GM19395 (cell line): Measurements from ENCODE around the gene TMEM151A.
"Not testable (repeated sequence)": the region's sequence is repeated elsewhere in the genome, so short reads cannot be mapped to it uniquely, and the experiment has no call there.

Experiments used
- ATAC-seq: cut with Tn5 transposase; IDR thresholded peaks from one replicate; pipeline ENCODE4 v1.9.1; 2021; ENCODE audit warnings: mild to moderate bottlenecking, moderate library complexity; ENCODE audit not compliant: unreplicated experiment

Gene TMEM151A

GRCh38 chr11:66297610-66298009, 5.9 kb downstream of the TMEM151A start:
- ATAC-seq, result no peak

- no peak for ATAC-seq
Measured at GRCh38 chr11:66299186-66299585, 7.5 kb downstream of the TMEM151A start.

GRCh38 chr11:66302656-66303055, 11.0 kb downstream of the TMEM151A start:
- no peak for ATAC-seq

GRCh38 chr11:66309475-66309874, 17.8 kb downstream of the TMEM151A start:
- no peak for ATAC-seq

GRCh38 chr11:66310324-66310723, 18.6 kb downstream of the TMEM151A start:
- ATAC-seq, result no peak

GRCh38 chr11:66310803-66311440, 19.2 kb downstream of the TMEM151A start:
- ATAC-seq, result not testable (repeated sequence)

GRCh38 chr11:66311470-66311964, 19.8 kb downstream of the TMEM151A start:
- no peak for ATAC-seq

GRCh38 chr11:66311965-66312548, 20.4 kb downstream of the TMEM151A start:
- ATAC-seq, result peak; percentile 68

- ATAC-seq, result peak; percentile 45
Measured at GRCh38 chr11:66312549-66313320, 21.0 kb downstream of the TMEM151A start.

GRCh38 chr11:66313321-66314185, 21.9 kb downstream of the TMEM151A start:
- no peak for ATAC-seq

GRCh38 chr11:66314186-66314501, 22.4 kb downstream of the TMEM151A start:
- no peak for ATAC-seq

- ATAC-seq, result no peak
Measured at GRCh38 chr11:66314561-66315497, 23.1 kb downstream of the TMEM151A start.

- ATAC-seq, result no peak
Measured at GRCh38 chr11:66315498-66315885, 23.8 kb downstream of the TMEM151A start.

GRCh38 chr11:66315921-66316811, 24.5 kb downstream of the TMEM151A start:
- ATAC-seq, result no peak

- ATAC-seq, result no peak
Measured at GRCh38 chr11:66316849-66317251, 25.2 kb downstream of the TMEM151A start, which contains the start of gene CD248. Gene CD248 (minus strand): TSS chr11:66317044. CDS start chr11:66317027, 17 bp downstream.

GRCh38 chr11:66317322-66317722, 25.6 kb downstream of the TMEM151A start:
- no peak for ATAC-seq

GRCh38 chr11:66317723-66318599, 26.3 kb downstream of the TMEM151A start:
- ATAC-seq, result no peak

- no peak for ATAC-seq
Measured at GRCh38 chr11:66318600-66318970, 26.9 kb downstream of the TMEM151A start.
